Progenitor cell of endocrine pancreas (in vitro differentiated cells): Measurements from ENCODE around the gene C14orf119. TPM values are rescaled to one million over a fixed set of nuclear protein-coding genes. Genes with fewer than 3 reads are reported as not detected.

Source experiments
- DNase-seq: peaks from one replicate; pipeline ENCODE4 v3.0.0; 2021; ENCODE audit warnings: low spot score; ENCODE audit not compliant: unreplicated experiment
- H3K27ac Mint-ChIP-seq: 2 replicates; pipeline ENCODE4 v1.8.0; 2021; ENCODE audit warnings: mild to moderate bottlenecking, moderate library complexity, mixed read lengths
- H3K27me3 Mint-ChIP-seq: 2 replicates; pipeline ENCODE4 v1.8.0; 2021; ENCODE audit warnings: mixed read lengths
- H3K36me3 Mint-ChIP-seq: 2 replicates; pipeline ENCODE4 v1.8.0; 2022; ENCODE audit warnings: mixed read lengths; ENCODE audit not compliant: insufficient read depth
- H3K4me1 Mint-ChIP-seq: 2 replicates; pipeline ENCODE4 v1.8.0; 2021; ENCODE audit warnings: low read depth, mixed read lengths
- H3K4me3 Mint-ChIP-seq: 2 replicates; pipeline ENCODE4 v1.8.0; 2021; ENCODE audit warnings: low read depth, mild to moderate bottlenecking, moderate library complexity, mixed read lengths
- H3K9me3 Mint-ChIP-seq: 2 replicates; pipeline ENCODE4 v1.8.0; 2021; ENCODE audit warnings: low read depth, mixed read lengths
- total RNA-seq: library from RNA; stranded (reverse); gene quantifications from 2 replicates; pipeline ENCODE4 v1.2.1, GENCODE V29; 2021
- TF ChIP-seq, protein P1 (sequence below): fragments of 200-600 bp; sonication (generic); IDR thresholded peaks from one replicate; pipeline ENCODE4 v1.5.0; 2021; ENCODE audit warnings: antibody characterized with exemption, mild to moderate bottlenecking; ENCODE audit not compliant: unreplicated experiment

C14orf119 gene
- total RNA-seq, 1 donor from 2014 or later: 45.8 TPM

DNA sequence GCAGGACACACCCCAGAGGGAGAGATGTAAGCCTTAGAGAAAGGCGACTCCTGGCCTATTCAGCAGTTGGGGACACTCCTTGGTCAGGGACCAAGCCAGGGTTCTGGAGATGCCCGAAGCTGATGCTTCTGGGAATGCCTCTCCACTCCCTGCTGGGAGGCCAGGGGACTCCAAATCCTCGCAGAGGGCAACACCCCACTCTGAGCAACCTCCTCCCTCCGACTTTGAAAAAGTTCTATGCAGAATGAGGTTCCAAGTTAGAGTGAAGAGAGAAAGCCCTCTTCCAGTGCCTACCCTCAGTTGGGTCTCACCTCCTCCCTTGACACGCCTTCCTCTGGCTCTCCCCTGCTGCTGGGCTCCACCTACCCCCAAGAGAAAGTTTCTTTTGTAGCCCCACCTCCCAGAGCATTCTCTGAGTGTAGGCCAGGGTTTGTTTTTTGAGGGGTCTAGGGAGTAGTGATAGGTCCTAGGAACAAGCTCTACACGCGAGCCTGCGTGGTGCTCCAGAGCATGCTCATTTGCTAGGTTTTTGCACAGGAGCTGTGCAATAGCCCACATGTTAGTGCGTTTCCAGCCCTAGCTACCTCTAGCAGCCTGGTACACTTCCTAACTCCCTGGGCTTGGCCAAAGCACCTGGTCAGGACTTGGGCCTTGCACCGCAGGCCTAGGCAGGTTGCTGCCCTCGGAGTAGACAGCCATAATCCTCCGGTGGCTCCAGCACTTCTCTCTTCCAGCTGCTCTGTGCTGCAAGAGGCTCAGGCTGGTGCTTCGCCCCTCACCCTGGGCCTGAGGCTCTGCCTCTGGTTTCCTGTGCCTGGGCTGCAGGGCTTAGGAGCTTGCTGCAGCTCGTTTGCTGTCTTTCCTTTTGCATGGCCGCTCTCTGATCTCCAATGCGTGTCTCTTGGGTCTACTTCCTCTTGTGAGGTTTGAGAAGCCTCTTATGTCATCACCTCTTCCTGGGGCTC, 24.3 kb downstream of the C14orf119 start:
- Mint-ChIP-seq H3K9me3 (no peaks in the 10 kb centered on the region), H3K4me1 (peaks cover 8% of the 10 kb centered on the region), H3K27ac (no peak overlapping the region), H3K4me3 (no peak overlapping the region), H3K36me3 (no peaks in the 10 kb centered on the region), H3K27me3 (peaks cover 19% of the 10 kb centered on the region)
- DNase-seq: no peak
- TF ChIP-seq, protein P1, sequence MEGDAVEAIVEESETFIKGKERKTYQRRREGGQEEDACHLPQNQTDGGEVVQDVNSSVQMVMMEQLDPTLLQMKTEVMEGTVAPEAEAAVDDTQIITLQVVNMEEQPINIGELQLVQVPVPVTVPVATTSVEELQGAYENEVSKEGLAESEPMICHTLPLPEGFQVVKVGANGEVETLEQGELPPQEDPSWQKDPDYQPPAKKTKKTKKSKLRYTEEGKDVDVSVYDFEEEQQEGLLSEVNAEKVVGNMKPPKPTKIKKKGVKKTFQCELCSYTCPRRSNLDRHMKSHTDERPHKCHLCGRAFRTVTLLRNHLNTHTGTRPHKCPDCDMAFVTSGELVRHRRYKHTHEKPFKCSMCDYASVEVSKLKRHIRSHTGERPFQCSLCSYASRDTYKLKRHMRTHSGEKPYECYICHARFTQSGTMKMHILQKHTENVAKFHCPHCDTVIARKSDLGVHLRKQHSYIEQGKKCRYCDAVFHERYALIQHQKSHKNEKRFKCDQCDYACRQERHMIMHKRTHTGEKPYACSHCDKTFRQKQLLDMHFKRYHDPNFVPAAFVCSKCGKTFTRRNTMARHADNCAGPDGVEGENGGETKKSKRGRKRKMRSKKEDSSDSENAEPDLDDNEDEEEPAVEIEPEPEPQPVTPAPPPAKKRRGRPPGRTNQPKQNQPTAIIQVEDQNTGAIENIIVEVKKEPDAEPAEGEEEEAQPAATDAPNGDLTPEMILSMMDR: no peak

DNA sequence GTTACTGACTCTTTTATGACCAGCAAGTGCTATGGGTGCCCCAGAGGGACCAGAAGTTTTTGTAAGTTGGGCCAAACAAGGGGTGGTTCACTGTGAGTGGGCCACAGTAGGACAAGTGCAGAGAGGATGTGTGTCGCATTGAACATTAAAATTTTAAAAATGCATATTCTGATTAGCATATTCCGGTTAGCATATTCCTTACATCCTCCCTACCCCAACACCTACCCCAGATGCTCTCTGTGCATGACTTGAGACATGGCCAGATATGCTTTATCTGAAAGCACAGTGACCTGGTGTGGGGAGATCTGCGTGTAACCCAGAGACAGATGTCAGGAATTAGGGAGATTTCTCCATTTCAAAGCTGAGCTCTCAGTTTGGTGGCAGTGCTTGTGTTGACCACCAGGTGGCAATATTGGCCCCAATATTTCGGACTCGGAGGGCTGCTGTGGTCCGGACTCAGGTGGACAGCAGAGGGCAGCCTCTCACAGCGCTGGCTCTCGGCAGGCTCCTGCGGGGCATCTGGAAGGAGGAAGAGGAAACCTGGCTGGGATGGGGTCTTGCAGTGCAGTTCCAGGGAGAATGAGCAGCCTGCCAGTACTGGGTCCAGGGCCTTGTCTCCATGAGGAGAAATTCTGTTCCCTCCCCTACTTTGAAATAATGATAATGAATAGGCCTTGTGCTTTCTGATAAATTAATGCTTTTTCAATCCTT, 25.4 kb downstream of the C14orf119 start:
- H3K4me3 Mint-ChIP-seq: no peak overlapping the region
- peak; percentile 83 for DNase-seq
- TF ChIP-seq, protein P1: peak; percentile 100
- H3K9me3 Mint-ChIP-seq: no peaks in the 10 kb centered on the region
- H3K27ac Mint-ChIP-seq: peak overlapping the region; percentile 68
- peaks cover 8% of the 10 kb centered on the region for H3K4me1 Mint-ChIP-seq
- peaks cover 15% of the 10 kb centered on the region for H3K27me3 Mint-ChIP-seq
- no peaks in the 10 kb centered on the region for H3K36me3 Mint-ChIP-seq

DNA sequence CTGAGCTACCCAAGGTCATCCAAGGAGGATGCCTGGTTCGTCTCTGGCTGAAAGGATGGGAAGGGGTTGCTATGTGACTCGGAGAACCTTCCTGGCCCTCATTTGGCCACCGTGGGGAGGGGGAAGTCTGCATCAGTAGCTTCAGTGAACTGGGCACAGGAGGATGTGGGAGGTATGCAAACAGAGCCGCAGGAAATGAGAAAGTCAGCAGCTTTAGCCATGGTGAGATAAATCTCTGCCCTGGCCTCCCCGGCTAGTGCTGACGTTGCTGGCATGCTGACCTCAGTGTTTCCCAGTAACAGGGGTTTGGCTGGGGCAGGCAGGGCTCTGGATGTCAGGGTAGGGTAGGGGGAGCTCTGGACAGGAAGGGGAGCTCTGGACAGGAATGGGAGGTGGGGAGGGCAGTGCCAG, 26.1 kb downstream of the C14orf119 start:
- peak overlapping the region; percentile 68 for H3K27ac Mint-ChIP-seq

DNA sequence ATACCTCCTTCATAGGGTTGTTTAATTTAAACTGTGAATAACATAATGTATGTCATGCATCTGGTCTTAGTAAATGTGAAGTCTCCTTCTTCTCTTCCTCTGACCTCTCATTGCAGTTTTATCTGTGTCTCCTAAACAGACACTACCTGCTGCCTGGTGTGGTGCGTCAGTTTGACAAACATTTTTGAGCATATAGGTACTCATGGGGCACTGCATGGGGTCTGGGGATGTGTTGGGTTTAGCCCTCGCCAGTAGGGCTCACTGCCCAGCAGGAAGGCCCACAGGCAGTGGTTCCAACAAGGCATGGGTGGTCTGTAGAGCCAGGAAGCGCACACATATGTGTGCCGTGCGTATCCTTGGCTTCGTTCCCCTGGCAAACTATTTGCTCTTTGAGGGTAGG, 26.8 kb downstream of the C14orf119 start:
- TF ChIP-seq, protein P1: no peak
- H3K36me3 Mint-ChIP-seq: no peaks in the 10 kb centered on the region
- H3K9me3 Mint-ChIP-seq: no peaks in the 10 kb centered on the region
- peaks cover 4% of the 10 kb centered on the region for H3K27me3 Mint-ChIP-seq
- H3K4me3 Mint-ChIP-seq: no peak overlapping the region
- peaks cover 8% of the 10 kb centered on the region for H3K4me1 Mint-ChIP-seq
- no peak overlapping the region for H3K27ac Mint-ChIP-seq
- no peak for DNase-seq

More for the DNA sequence above, 26.1 kb downstream of the C14orf119 start:
- Mint-ChIP-seq H3K9me3 (no peaks in the 10 kb centered on the region), H3K4me1 (peaks cover 8% of the 10 kb centered on the region), H3K4me3 (no peak overlapping the region), H3K27me3 (peaks cover 8% of the 10 kb centered on the region), H3K36me3 (no peaks in the 10 kb centered on the region)
- TF ChIP-seq, protein P1: no peak
- no peak for DNase-seq

DNA sequence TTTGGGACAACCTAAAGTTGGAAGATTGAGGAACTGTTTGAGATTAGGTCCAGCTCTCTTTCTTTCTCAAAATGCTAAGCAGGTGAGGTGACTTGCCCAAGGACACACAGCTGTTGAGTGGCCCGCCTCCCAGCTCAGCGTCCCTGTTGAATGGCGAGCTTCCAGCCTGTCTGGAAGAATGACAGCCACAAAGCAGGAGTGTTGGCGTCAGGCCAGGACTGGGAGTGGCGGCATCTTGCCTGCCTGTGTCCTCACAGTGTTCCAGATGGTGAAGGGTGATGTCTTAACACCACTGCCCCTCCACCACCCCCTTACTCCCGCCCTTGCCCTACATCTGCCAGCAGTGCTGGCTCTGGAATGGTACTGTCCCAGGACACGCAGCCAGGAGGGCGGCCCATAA, 28.1 kb downstream of the C14orf119 start:
- TF ChIP-seq, protein P1: no peak
- H3K36me3 Mint-ChIP-seq: no peaks in the 10 kb centered on the region
- peaks cover 4% of the 10 kb centered on the region for H3K27me3 Mint-ChIP-seq
- DNase-seq: no peak
- H3K4me1 Mint-ChIP-seq: peaks cover 8% of the 10 kb centered on the region
- H3K4me3 Mint-ChIP-seq: no peak overlapping the region
- H3K27ac Mint-ChIP-seq: no peak overlapping the region
- no peaks in the 10 kb centered on the region for H3K9me3 Mint-ChIP-seq
